Memory B cell (primary cell): ENCODE results near the gene TAF1D.
A peak's percentile ranks its signal among the peaks of the same experiment; 100 is the strongest.

Experiments
- ATAC-seq: fragments of 150-1000 bp; cut with Tn5 transposase; 2 replicates; pipeline ENCODE4 v1.10.0; 2021; ENCODE audit warnings: low read depth, mild to moderate bottlenecking, moderate library complexity
- DNase-seq, 2 donors: peaks; one replicate each; pipeline ENCODE4 v3.0.0; 2022; ENCODE audit warnings: low spot score in 2 of 2
- H3K27ac Mint-ChIP-seq: one replicate; pipeline ENCODE4 v1.8.0; 2022; ENCODE audit warnings: mild to moderate bottlenecking, moderate library complexity, mixed read lengths
- H3K27me3 Mint-ChIP-seq: one replicate; pipeline ENCODE4 v1.8.0; 2022; ENCODE audit warnings: mixed read lengths
- H3K36me3 Mint-ChIP-seq: one replicate; pipeline ENCODE4 v1.8.0; 2022; ENCODE audit warnings: mild to moderate bottlenecking, mixed read lengths
- H3K4me1 Mint-ChIP-seq: one replicate; pipeline ENCODE4 v1.8.0; 2022; ENCODE audit warnings: mixed read lengths
- H3K4me3 Mint-ChIP-seq: one replicate; pipeline ENCODE4 v1.8.0; 2022; ENCODE audit warnings: mild to moderate bottlenecking, moderate library complexity, mixed read lengths
- H3K9me3 Mint-ChIP-seq: one replicate; pipeline ENCODE4 v1.8.0; 2022; ENCODE audit warnings: mixed read lengths

TAF1D gene

GRCh38 chr11:93686226-93686625 lies 55.1 kb downstream of the TAF1D start:
- ATAC-seq (no peak), DNase-seq (no peak)
- Mint-ChIP-seq H3K9me3 (no peaks in the 10 kb centered on the region), H3K27me3 (no peaks in the 10 kb centered on the region), H3K27ac (peak overlapping the region; percentile 12), H3K36me3 (peaks cover 54% of the 10 kb centered on the region), H3K4me3 (no peak overlapping the region), H3K4me1 (peaks cover 13% of the 10 kb centered on the region)
